T-helper 2 cell treated with Interferon-gamma antibody and Interleukin-4, amounts not matched to agents 5 μg/mL and 100 μg/mL, for 36 hours (primary cell): Measurements from ENCODE around the gene PTPRO.

Experiments used
- DNase-seq: peaks from one replicate; pipeline ENCODE4 v3.0.0; 2021; ENCODE audit warnings: low spot score
- H3K27ac Mint-ChIP-seq: one replicate; pipeline ENCODE4 v1.8.0; 2021; ENCODE audit warnings: mild to moderate bottlenecking, mixed read lengths
- H3K27me3 Mint-ChIP-seq: one replicate; pipeline ENCODE4 v1.8.0; 2021; ENCODE audit warnings: low read depth, mixed read lengths
- H3K36me3 Mint-ChIP-seq: one replicate; pipeline ENCODE4 v1.8.0; 2021; ENCODE audit warnings: low read depth, mixed read lengths
- H3K4me1 Mint-ChIP-seq: one replicate; pipeline ENCODE4 v1.8.0; 2021; ENCODE audit warnings: low read depth, mixed read lengths
- H3K4me3 Mint-ChIP-seq: one replicate; pipeline ENCODE4 v1.8.0; 2022; ENCODE audit warnings: mild to moderate bottlenecking, moderate library complexity, mixed read lengths
- H3K9me3 Mint-ChIP-seq: one replicate; pipeline ENCODE4 v1.8.0; 2021; ENCODE audit warnings: mixed read lengths

Gene PTPRO

DNA sequence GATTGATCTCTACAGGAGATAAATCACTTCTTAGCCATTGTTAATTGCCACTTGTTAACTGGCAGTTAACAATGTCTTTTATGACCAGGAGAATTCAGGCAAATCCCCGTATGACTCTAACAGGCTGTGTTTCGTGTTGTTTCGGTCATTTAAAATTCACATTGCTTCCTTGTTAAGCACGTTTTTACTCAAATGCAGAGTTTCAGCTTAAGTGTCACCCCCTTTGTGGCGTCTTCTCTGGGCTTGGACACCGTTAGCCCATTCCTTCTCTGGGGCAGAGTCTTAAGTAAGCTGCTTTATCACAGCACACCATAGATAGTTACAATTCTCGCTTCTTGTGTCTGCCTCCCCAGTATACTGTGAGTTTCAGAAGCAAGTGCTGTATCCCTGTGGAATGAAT lies 261.5 kb downstream of the PTPRO start:
- Mint-ChIP-seq H3K9me3 (no peaks in the 10 kb centered on the region), H3K4me1 (peaks cover 12% of the 10 kb centered on the region), H3K27me3 (peaks cover 2% of the 10 kb centered on the region), H3K27ac (no peak overlapping the region), H3K4me3 (no peak overlapping the region), H3K36me3 (peaks cover 10% of the 10 kb centered on the region)
- DNase-seq, result no peak

DNA sequence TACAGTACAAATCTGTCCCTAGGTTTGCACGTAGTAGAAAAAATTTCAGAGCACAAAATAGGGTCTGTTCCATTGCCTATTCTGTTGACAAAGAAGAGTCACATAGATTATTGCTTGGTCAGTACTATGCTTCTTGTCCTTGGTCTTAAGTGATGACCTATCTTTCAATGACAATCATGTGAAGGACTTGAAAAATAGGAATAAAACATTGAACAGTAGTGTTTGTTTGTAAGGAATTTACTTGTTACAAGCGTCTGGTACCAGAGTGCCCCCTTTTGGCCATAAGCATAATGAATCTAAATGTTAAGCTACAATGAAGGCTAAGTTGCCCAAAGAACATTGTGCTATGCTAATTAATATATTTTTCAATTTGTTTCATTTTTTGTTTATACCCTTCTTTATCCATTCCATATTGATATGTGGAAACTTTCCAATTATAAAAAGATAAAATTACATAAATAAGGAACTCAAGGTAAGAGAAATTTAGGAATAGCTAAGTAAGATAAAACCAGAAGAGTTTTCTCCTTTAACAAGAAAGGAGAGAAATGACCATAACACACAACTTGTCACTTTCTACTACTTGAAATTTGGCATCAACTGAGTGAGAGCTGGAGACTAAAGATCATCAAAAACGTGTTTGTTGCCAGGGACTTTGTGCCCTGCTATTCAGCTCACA lies 262.2 kb downstream of the PTPRO start:
- no peak overlapping the region for H3K4me3 Mint-ChIP-seq
- H3K4me1 Mint-ChIP-seq, result peaks cover 12% of the 10 kb centered on the region
- no peak for DNase-seq
- peaks cover 2% of the 10 kb centered on the region for H3K27me3 Mint-ChIP-seq
- peaks cover 10% of the 10 kb centered on the region for H3K36me3 Mint-ChIP-seq
- H3K9me3 Mint-ChIP-seq, result no peaks in the 10 kb centered on the region
- no peak overlapping the region for H3K27ac Mint-ChIP-seq

GRCh38 chr12:15589328-15590032 lies 267.2 kb downstream of the PTPRO start:
- no peaks in the 10 kb centered on the region for H3K9me3 Mint-ChIP-seq
- DNase-seq, result no peak
- peak overlapping the region; percentile 73 for H3K4me3 Mint-ChIP-seq
- H3K27me3 Mint-ChIP-seq, result peaks cover 5% of the 10 kb centered on the region
- H3K27ac Mint-ChIP-seq, result no peak overlapping the region
- H3K4me1 Mint-ChIP-seq, result peaks cover 8% of the 10 kb centered on the region
- peaks cover 1% of the 10 kb centered on the region for H3K36me3 Mint-ChIP-seq

DNA sequence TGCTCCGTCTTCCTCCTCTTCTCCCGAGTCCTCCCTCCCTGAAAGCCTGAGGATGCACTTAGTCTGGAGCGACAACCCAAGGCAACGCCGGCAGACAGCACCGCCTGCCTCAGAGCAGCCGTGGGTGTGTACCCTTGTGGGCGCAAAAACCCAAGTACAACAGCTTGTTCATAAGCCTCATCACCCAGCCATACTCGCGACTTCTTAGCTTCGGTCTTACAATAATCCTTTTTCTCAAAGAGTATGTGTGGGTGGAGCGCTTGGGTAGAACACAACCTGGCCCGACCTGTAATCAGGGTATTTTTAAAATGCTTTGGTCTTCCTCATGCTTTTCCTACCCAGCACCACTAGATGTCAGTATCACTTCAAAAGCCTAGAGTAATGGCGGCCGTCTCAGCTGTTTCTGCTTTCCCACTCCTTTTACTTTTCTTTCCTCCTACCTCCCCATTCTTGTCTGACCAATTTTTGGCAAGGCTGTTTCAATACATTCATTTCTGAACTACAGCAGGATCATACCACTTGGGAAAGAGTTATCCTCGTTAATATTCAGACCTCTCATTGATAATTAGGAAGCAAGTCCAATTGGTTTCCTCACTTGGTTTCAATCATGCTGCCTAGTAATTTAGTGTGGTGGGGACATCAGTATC lies 268.0 kb downstream of the PTPRO start:
- peak; percentile 39 for DNase-seq
- H3K36me3 Mint-ChIP-seq, result peaks cover 1% of the 10 kb centered on the region

GRCh38 chr12:15591811-15592210 lies 269.5 kb downstream of the PTPRO start:
- peaks cover 5% of the 10 kb centered on the region for H3K27me3 Mint-ChIP-seq
- H3K4me1 Mint-ChIP-seq, result peaks cover 8% of the 10 kb centered on the region
- no peak for DNase-seq
- peaks cover 1% of the 10 kb centered on the region for H3K36me3 Mint-ChIP-seq
- H3K27ac Mint-ChIP-seq, result no peak overlapping the region
- H3K4me3 Mint-ChIP-seq, result no peak overlapping the region
- no peaks in the 10 kb centered on the region for H3K9me3 Mint-ChIP-seq

More for the DNA sequence above, 268.0 kb downstream of the PTPRO start:
- Mint-ChIP-seq H3K9me3 (no peaks in the 10 kb centered on the region), H3K27me3 (peaks cover 5% of the 10 kb centered on the region), H3K27ac (no peak overlapping the region), H3K4me3 (peak overlapping the region; percentile 73), H3K4me1 (peaks cover 8% of the 10 kb centered on the region)

DNA sequence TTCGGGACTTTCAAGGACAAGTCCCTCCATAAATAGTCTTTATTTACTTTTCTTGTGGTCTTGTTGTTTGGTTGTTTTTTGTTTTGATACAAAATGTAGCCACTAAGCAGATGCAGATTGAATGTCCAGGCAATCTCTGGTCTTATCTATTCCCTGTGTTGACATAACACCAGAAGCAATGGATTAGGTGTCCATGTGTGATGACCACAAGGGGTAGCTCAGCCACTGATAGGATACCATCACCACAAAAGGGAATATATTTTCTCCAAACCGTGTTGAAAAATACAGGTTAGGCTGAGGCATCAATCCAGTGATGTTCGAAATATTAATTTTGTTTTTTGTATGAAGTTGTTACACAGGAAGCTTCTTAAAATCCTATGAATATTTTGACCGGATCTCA lies 270.6 kb downstream of the PTPRO start:
- Mint-ChIP-seq H3K36me3 (peaks cover 1% of the 10 kb centered on the region), H3K27ac (no peak overlapping the region), H3K27me3 (peaks cover 5% of the 10 kb centered on the region), H3K4me1 (peaks cover 8% of the 10 kb centered on the region), H3K9me3 (no peaks in the 10 kb centered on the region), H3K4me3 (no peak overlapping the region)
- DNase-seq, result no peak

DNA sequence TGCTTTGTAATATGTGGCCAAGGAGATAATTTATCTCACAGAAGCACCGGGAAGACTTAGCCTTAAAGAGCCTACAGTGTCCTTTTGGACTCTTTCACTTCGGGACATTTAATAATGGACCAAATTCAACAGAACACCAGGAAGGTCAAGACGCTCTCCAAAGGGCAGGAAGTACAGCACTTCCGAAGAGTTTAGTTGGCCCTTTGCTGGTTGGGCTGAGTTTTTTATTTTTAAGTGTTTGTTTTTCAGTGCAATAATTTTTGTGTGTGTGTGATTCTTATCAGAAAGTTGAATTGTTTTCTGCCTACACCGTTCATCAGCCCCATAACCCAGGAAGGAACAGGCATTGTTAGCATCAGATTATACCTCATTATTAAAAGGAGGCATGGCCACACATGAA lies 273.9 kb downstream of the PTPRO start:
- H3K36me3 Mint-ChIP-seq, result no peaks in the 10 kb centered on the region

GRCh38 chr12:15597125-15597830 lies 275.0 kb downstream of the PTPRO start:
- no peak overlapping the region for H3K27ac Mint-ChIP-seq
- no peak overlapping the region for H3K4me3 Mint-ChIP-seq
- H3K4me1 Mint-ChIP-seq, result no peaks in the 10 kb centered on the region
- H3K9me3 Mint-ChIP-seq, result no peaks in the 10 kb centered on the region
- no peak for DNase-seq
- no peaks in the 10 kb centered on the region for H3K36me3 Mint-ChIP-seq
- no peaks in the 10 kb centered on the region for H3K27me3 Mint-ChIP-seq

More for the DNA sequence above, 273.9 kb downstream of the PTPRO start:
- Mint-ChIP-seq H3K9me3 (no peaks in the 10 kb centered on the region), H3K27ac (no peak overlapping the region), H3K27me3 (no peaks in the 10 kb centered on the region), H3K4me1 (no peaks in the 10 kb centered on the region), H3K4me3 (no peak overlapping the region)
- no peak for DNase-seq

DNA sequence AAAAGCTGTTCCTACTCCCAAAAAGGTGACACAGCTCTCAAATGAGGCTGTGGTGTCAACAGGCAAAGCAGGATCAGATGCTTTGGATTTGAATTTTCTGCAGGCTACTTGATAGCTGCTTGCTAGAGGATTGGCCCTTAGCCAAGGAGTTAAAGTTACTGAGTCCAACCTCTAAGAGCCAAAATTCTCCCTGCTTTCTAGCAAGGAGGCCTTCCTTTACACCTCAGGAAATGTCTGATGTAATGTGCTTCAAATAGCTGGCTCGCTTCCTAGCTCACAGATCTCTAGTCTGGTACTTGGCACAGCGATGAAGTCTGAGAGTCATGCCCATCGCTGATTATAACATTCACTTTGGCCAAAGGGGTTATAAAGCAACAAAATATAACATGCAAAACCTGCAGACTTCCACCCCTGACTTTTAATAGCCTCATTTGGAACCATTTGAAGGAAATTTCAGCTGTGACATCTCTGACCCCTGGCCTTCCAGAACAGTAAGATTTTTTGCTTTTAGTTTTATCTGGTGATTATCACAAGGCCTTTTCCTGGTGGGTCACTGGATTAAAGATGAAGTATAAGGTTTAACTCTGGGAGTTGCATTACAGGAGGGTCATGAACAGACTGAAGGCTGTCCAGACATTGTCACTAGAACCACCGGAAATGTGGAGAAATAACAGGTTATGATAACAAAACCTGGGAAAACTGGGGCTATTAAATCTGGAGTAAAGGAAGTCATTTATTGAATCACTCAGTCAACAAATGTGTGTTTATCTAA lies 277.1 kb downstream of the PTPRO start:
- H3K27me3 Mint-ChIP-seq, result no peaks in the 10 kb centered on the region
- no peak for DNase-seq
- no peaks in the 10 kb centered on the region for H3K36me3 Mint-ChIP-seq
- H3K27ac Mint-ChIP-seq, result no peak overlapping the region
- no peaks in the 10 kb centered on the region for H3K9me3 Mint-ChIP-seq
- H3K4me3 Mint-ChIP-seq, result no peak overlapping the region
- H3K4me1 Mint-ChIP-seq, result no peaks in the 10 kb centered on the region

- Mint-ChIP-seq H3K27ac (no peak overlapping the region), H3K4me3 (no peak overlapping the region), H3K36me3 (no peaks in the 10 kb centered on the region), H3K9me3 (no peaks in the 10 kb centered on the region), H3K4me1 (no peaks in the 10 kb centered on the region), H3K27me3 (no peaks in the 10 kb centered on the region)
- DNase-seq, result no peak
Observed at GRCh38 chr12:15600223-15600935, 278.1 kb downstream of the PTPRO start.

DNA sequence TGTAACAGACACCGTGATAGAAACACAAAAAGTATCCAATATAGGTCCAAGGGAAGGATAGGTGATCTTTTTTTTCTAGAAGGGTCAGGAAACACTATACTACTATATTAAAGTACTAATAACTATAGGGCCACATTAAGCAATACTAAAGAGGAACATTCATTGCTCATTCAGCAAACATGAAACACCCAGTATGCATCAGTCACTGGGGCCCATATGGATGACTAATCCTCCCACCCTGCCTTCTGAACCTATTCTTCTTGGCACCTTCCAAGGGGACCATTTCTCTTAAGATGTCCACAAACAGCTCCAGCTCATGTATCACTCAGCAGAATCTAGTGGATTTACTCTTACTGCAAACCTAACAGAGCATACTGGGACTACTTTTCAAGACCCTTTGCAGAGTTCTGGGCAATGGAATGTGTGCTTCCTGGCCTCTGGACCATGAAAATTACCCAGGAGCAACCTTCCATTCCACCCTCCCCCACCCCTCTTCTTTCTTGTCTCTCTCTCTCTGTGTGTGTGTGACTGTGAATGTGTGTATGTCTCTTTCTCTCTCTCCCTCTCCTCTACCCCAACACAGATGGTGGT lies 279.0 kb downstream of the PTPRO start:
- no peak overlapping the region for H3K27ac Mint-ChIP-seq
- no peak for DNase-seq
- H3K4me3 Mint-ChIP-seq, result no peak overlapping the region

DNA sequence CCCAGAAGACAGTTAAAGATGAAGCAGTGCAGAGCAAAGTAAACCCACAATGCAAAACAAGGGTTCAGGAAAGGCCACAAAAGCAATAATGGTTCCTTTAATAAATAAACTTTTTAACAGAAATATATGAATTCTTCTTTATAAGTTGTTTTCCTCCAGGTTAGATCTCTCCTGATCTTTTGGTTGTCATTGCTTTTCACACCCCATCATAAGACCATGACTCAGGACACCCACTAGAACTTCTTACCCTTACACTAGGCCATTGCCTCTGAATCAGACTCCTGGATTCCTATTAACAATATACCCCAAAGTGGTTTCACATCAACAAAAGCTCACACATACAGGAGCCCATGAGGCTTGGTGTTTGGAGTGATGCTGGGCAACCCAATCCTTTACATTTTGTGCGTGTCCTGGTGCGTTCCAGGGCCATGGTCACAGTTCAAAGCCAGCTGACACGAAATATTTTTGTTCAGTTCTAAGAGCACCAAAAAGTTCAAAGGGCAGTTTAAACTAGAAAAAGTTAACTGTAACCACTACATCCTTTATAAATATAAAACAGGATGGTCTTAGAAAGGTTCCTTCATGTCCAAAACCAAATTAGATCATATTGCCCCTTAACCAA lies 279.9 kb downstream of the PTPRO start:
- Mint-ChIP-seq H3K36me3 (no peaks in the 10 kb centered on the region), H3K27me3 (no peaks in the 10 kb centered on the region), H3K4me3 (no peak overlapping the region), H3K27ac (no peak overlapping the region), H3K9me3 (no peaks in the 10 kb centered on the region), H3K4me1 (peaks cover 2% of the 10 kb centered on the region)
- DNase-seq, result no peak

More for the DNA sequence above, 279.0 kb downstream of the PTPRO start:
- no peaks in the 10 kb centered on the region for H3K36me3 Mint-ChIP-seq
- H3K4me1 Mint-ChIP-seq, result peaks cover 2% of the 10 kb centered on the region
- H3K9me3 Mint-ChIP-seq, result no peaks in the 10 kb centered on the region
- H3K27me3 Mint-ChIP-seq, result no peaks in the 10 kb centered on the region
